K562 (cell line): ENCODE results near the gene NEK5. TPM values are rescaled to one million over a fixed set of nuclear protein-coding genes. Genes with fewer than 3 reads are reported as not detected.
A peak's percentile ranks its signal among the peaks of the same experiment; 100 is the strongest.

Experiments used
- ARID4B ChIP-seq: sonication (generic); formaldehyde crosslinking; IDR thresholded peaks from 2 replicates; pipeline ENCODE4 v1.8.0; 2022; ENCODE audit warnings: mild to moderate bottlenecking, missing genetic modification reagents
- ATF7 ChIP-seq: fragments of 450-650 bp; IDR thresholded peaks from 2 replicates; pipeline ENCODE4 v1.7.1; 2014; ENCODE audit warnings: mild to moderate bottlenecking, moderate library complexity
- BCOR ChIP-seq: fragments of 450-650 bp; IDR thresholded peaks from 2 replicates; pipeline ENCODE4 v1.6.1; 2016
- ETV5 ChIP-seq: sonication (generic); formaldehyde crosslinking; IDR thresholded peaks from 2 replicates; pipeline ENCODE4 v1.4.0; 2020; ENCODE audit warnings: low read depth, mild to moderate bottlenecking, missing genetic modification reagents
- MAZ ChIP-seq, 2 experiments: fragments of 450-650 bp in 1 of 2; sonication (generic) in 1 of 2; formaldehyde crosslinking; IDR thresholded peaks in 1 of 2; conservative IDR thresholded peaks in 1 of 2; 2 replicates each; pipeline versions ENCODE4 v1.4.0 to v1.5.0; 2020; ENCODE audit warnings: mild to moderate bottlenecking in 1 of 2, missing genetic modification reagents in 1 of 2
- MXI1 ChIP-seq: IDR thresholded peaks from 2 replicates; pipeline ENCODE4 v1.6.1; 2011; ENCODE audit warnings: low read depth, mild to moderate bottlenecking, improper control_type of control experiment, low read length
- RBM25 ChIP-seq: fragments of 200-400 bp; formaldehyde crosslinking; IDR thresholded peaks from 2 replicates; pipeline ENCODE4 v1.6.1; 2018; ENCODE audit warnings: low read length, low read depth, moderate library complexity; ENCODE audit not compliant: severe bottlenecking
- RFX1 ChIP-seq: fragments of 450-650 bp; IDR thresholded peaks from 2 replicates; pipeline ENCODE4 v1.6.1; 2016; ENCODE audit warnings: mild to moderate bottlenecking, moderate library complexity
- VEZF1 ChIP-seq: fragments of 200-800 bp; sonication (Bioruptor generic); IDR thresholded peaks from 2 replicates; pipeline ENCODE4 v1.6.1; 2017; ENCODE audit warnings: missing genetic modification characterization, missing compliant biosample characterization
- ZBTB33 ChIP-seq: sonication (generic); formaldehyde crosslinking; IDR thresholded peaks from 2 replicates; pipeline ENCODE4 v1.8.1; 2023; ENCODE audit warnings: mild to moderate bottlenecking, missing genetic modification reagents
- ZNF282 ChIP-seq: sonication (generic); formaldehyde crosslinking; IDR thresholded peaks from 2 replicates; pipeline ENCODE4 v1.8.1; 2023; ENCODE audit warnings: missing genetic modification reagents
- ZNF324 ChIP-seq: fragments of 250-450 bp; sonication (Bioruptor Pico); IDR thresholded peaks from 2 replicates; pipeline ENCODE4 v1.4.0; 2020; ENCODE audit warnings: mild to moderate bottlenecking
- polyA plus RNA-seq, 8 experiments: library from polyadenylated mRNA; depleted of rRNA in 4 of 8; stranded (reverse) in 5 of 8; unstranded in 3 of 8; fragments of >200 nt; fragmentation: Nextera tagmentation in 2 of 8; fragmentation: Illumina TruSeq in 1 of 8; extraction: Ambion mirVana in 2 of 8; extraction: Trizol in 1 of 8; gene quantifications; 2 replicates each; pipeline versions ENCODE4 v1.2.1 to v1.2.3, GENCODE V29; 2011 to 2014; ENCODE audit warnings: inconsistent platforms in 1 of 8, missing spikeins in 1 of 8
- total RNA-seq, 7 experiments: library from RNA; depleted of rRNA in 6 of 7; stranded (reverse); fragments of >200 nt in 6 of 7; fragmentation: Illumina TruSeq in 2 of 7; extraction: Trizol in 2 of 7; gene quantifications; 2 replicates each; pipeline versions ENCODE4 v1.2.1 to v1.2.3, GENCODE V29; 2011 to 2021; ENCODE audit warnings: low replicate concordance in 1 of 7
- TF ChIP-seq, protein P1 (sequence below): fragments of 450-650 bp; formaldehyde crosslinking; IDR thresholded peaks from 2 replicates; pipeline ENCODE4 v1.4.0; 2020; ENCODE audit warnings: mild to moderate bottlenecking, moderate library complexity

The NEK5 gene
- total and polyA plus RNA-seq, 9 of the 15 experiments (the other 6 are each of a cell fraction or from before 2014, with no cell fraction given) = 0.09 to 0.44 (median 0.33) TPM

DNA sequence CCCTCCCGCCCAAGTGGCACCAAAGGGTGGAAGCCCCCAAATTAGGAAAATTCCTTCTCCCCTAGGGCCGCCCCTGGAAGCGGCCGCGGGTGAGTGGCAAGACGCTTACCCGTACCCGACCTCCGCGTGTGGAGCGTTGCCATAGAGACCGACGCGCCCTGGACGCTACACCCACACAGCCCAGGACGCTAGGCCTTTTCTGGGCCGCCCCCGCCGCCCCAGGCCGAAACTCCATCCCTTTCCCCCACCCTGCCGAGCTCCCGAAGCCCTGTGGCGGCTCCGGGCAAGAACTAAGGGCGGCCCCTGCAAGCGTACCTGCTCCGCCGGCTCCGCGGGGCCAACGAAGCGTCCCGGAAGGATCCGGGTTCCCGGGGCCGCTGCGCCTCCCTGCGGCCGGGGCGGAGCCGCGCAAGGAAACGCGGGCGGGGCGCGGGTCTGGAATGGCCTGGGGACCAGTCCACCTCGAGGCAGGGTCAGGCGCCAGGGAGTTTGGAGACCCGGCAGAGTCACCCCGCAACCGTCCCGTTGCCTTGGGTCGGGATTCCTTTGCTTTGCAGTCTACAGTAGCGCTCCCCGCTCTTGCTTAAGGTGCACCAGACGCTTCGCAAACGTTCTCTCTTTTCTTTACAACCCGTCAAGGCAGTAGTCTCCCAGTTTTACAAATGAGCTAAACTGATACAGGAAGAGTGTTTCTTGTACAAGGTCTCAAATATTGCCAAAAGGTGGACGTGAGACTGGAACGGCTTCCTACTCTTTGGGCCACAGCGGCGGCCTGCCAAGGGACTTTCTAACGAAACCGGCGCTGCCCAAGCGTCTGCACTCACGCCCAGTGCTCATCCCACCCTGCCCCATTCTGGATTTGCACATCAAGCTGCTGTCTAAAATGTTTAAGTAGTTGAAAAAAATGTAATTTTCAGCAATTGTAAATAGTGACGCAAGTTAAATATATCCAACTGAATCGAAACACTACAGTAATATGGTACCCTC is at the start of gene NEK5 (continued):
- peak; percentile 38; the same call in 1 of the 2 replicates for TF ChIP-seq MXI1
- TF ChIP-seq RFX1 = peak; percentile 90
- TF ChIP-seq VEZF1 = peak; percentile 63; the same call in 1 of the 2 replicates
- TF ChIP-seq, protein P1, sequence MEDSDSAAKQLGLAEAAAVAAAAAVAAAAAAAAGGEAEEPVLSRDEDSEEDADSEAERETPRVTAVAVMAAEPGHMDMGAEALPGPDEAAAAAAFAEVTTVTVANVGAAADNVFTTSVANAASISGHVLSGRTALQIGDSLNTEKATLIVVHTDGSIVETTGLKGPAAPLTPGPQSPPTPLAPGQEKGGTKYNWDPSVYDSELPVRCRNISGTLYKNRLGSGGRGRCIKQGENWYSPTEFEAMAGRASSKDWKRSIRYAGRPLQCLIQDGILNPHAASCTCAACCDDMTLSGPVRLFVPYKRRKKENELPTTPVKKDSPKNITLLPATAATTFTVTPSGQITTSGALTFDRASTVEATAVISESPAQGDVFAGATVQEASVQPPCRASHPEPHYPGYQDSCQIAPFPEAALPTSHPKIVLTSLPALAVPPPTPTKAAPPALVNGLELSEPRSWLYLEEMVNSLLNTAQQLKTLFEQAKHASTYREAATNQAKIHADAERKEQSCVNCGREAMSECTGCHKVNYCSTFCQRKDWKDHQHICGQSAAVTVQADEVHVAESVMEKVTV (CRISPR knock-in tag) = peak; percentile 48; the same call in 1 of the 2 replicates
- no peak for TF ChIP-seq RBM25
- TF ChIP-seq ZNF324 (CRISPR knock-in tag) = no peak
- TF ChIP-seq MAZ (CRISPR knock-in tag; conservative IDR thresholded peaks at IDR 0.05 in 1 of 2, IDR thresholded peaks at IDR 0.05 in 1 of 2) = peak; percentile 81 to 86
- TF ChIP-seq ARID4B (CRISPR knock-in tag) = peak; percentile 86
- 0 out of 2 replicates have a peak, but pooled peaks have one; percentile 18 for TF ChIP-seq ZBTB33 (CRISPR knock-in tag)
- TF ChIP-seq BCOR = no peak
- peak; percentile 45; the same call in 1 of the 2 replicates for TF ChIP-seq ATF7
- TF ChIP-seq ZNF282 = no peak
- TF ChIP-seq ETV5 = peak; percentile 61
- TF ChIP-seq, all 486 proteins: peak for 42
